HG03196 (cell line): ENCODE data around the gene GPR52.
"Not testable (repeated sequence)": the region's sequence is repeated elsewhere in the genome, so short reads cannot be mapped to it uniquely, and the experiment has no call there.

Experiments used
- ATAC-seq: cut with Tn5 transposase; IDR thresholded peaks from one replicate; pipeline ENCODE4 v1.9.1; 2021; ENCODE audit not compliant: unreplicated experiment

Gene GPR52

GRCh38 chr1:174447866-174448530 lies at the start of gene GPR52:
GPR52 (plus strand) TSS chr1:174447964; CDS start chr1:174448112, 148 bp downstream.
- ATAC-seq = no peak

GRCh38 chr1:174398246-174398645 lies 49.5 kb upstream of the GPR52 start:
- no peak for ATAC-seq

- no peak for ATAC-seq
Measured at GRCh38 chr1:174399211-174399610, 48.6 kb upstream of the GPR52 start.

GRCh38 chr1:174401075-174401474 lies 46.7 kb upstream of the GPR52 start:
- ATAC-seq = no peak

- no peak for ATAC-seq
Measured at GRCh38 chr1:174405219-174405618, 42.5 kb upstream of the GPR52 start.

- no peak for ATAC-seq
Measured at GRCh38 chr1:174406421-174406820, 41.3 kb upstream of the GPR52 start.

GRCh38 chr1:174407665-174408064 lies 40.1 kb upstream of the GPR52 start:
- ATAC-seq = no peak

- no peak for ATAC-seq
Measured at GRCh38 chr1:174408146-174408545, 39.6 kb upstream of the GPR52 start.

- not testable (repeated sequence) for ATAC-seq
Measured at GRCh38 chr1:174409801-174410200, 38.0 kb upstream of the GPR52 start.

- ATAC-seq = no peak
Measured at GRCh38 chr1:174413632-174414031, 34.1 kb upstream of the GPR52 start.

- ATAC-seq = no peak
Measured at GRCh38 chr1:174414203-174414602, 33.6 kb upstream of the GPR52 start.

- no peak for ATAC-seq
Measured at GRCh38 chr1:174415506-174415905, 32.3 kb upstream of the GPR52 start.

GRCh38 chr1:174417921-174418320 lies 29.8 kb upstream of the GPR52 start:
- ATAC-seq = no peak

- ATAC-seq = no peak
Measured at GRCh38 chr1:174425121-174425520, 22.6 kb upstream of the GPR52 start.

- ATAC-seq = no peak
Measured at GRCh38 chr1:174426153-174426552, 21.6 kb upstream of the GPR52 start.

- no peak for ATAC-seq
Measured at GRCh38 chr1:174428033-174428432, 19.7 kb upstream of the GPR52 start.

GRCh38 chr1:174428739-174429138 lies 19.0 kb upstream of the GPR52 start:
- no peak for ATAC-seq

GRCh38 chr1:174433451-174433850 lies 14.3 kb upstream of the GPR52 start:
- ATAC-seq = no peak

GRCh38 chr1:174445351-174445750 lies 2.4 kb upstream of the GPR52 start:
- ATAC-seq = no peak

- ATAC-seq = no peak
Measured at GRCh38 chr1:174445817-174446216, 1.9 kb upstream of the GPR52 start.

- no peak for ATAC-seq
Measured at GRCh38 chr1:174448531-174448883, 743 bp downstream of the GPR52 start.

GRCh38 chr1:174448974-174449373 lies 1.2 kb downstream of the GPR52 start:
- ATAC-seq = no peak

GRCh38 chr1:174451408-174451807 lies 3.6 kb downstream of the GPR52 start:
- ATAC-seq = no peak
